ENCODE data around the gene ACAT1. TPM values are rescaled to one million over a fixed set of nuclear protein-coding genes. Genes with fewer than 3 reads are reported as not detected.

ACAT1 gene
- total and polyA plus RNA-seq, 10 donors: 33.8 to 106 (median 55.0) TPM

- H3K36me3 ChIP-seq: peaks cover 0 to 100% (median 62%) of the 10 kb centered on the region in 6 donors
Observed at GRCh38 chr11:108093128-108093904, 28.1 kb upstream of the ACAT1 start.

GRCh38 chr11:108097179-108097578 lies 24.2 kb upstream of the ACAT1 start:
- H3K4me1 ChIP-seq: no peaks in the 10 kb centered on the region
- WGBS, 5 donors: 93 to 98% (median 96%) methylated on average over 3 of the region's 3 CpGs
- no peak overlapping the region for H3K27ac ChIP-seq
- no peak overlapping the region for H3K4me3 ChIP-seq
- H3K27me3 ChIP-seq (replicated peaks in 1 of 7): no peaks in the 10 kb centered on the region
- peaks cover 0 to 100% (median 75%) of the 10 kb centered on the region in 6 donors for H3K36me3 ChIP-seq
- no peaks in the 10 kb centered on the region for H3K9me3 ChIP-seq
- no peak for TF ChIP-seq CTCF (IDR thresholded peaks at IDR 0.05 in 8 of 11, conservative IDR thresholded peaks at IDR 0.05 in 3 of 11)
- no peak for TF ChIP-seq POLR2A (IDR thresholded peaks at IDR 0.05)
- no peak for TF ChIP-seq POLR2AphosphoS5 (IDR thresholded peaks at IDR 0.05)
- no peak for DNase-seq
- intact Hi-C loops (cut with DNase I; ENCODE audit: low total_unique reads): no loop called here

More at GRCh38 chr11:108093128-108093904, 28.1 kb upstream of the ACAT1 start:
- H3K4me1 ChIP-seq: no peaks in the 10 kb centered on the region
- DNase-seq: no peak
- H3K27ac ChIP-seq: no peak overlapping the region
- no peak for TF ChIP-seq POLR2A (IDR thresholded peaks at IDR 0.05)
- no peak for TF ChIP-seq POLR2AphosphoS5 (IDR thresholded peaks at IDR 0.05)
- TF ChIP-seq CTCF (IDR thresholded peaks at IDR 0.05 in 8 of 11, conservative IDR thresholded peaks at IDR 0.05 in 3 of 11): no peak
- H3K9me3 ChIP-seq: no peaks in the 10 kb centered on the region
- intact Hi-C loops (cut with DNase I; ENCODE audit: low total_unique reads): no loop called here
- 96 to 97% (median 96%) methylated on average over 4 of the region's 4 CpGs for whole genome bisulfite sequencing, 5 donors
- no peak overlapping the region for H3K4me3 ChIP-seq
- no peaks in the 10 kb centered on the region for H3K27me3 ChIP-seq (replicated peaks in 1 of 7)

- intact Hi-C loops (cut with DNase I; ENCODE audit: low total_unique reads): no loop called here
- H3K4me1 ChIP-seq: no peaks in the 10 kb centered on the region
- WGBS, 5 donors: 88 to 98% (median 92%) methylated on average over 1 of the region's 1 CpG
- no peaks in the 10 kb centered on the region for H3K27me3 ChIP-seq (replicated peaks in 1 of 7)
- DNase-seq: no peak
- TF ChIP-seq CTCF (IDR thresholded peaks at IDR 0.05 in 8 of 11, conservative IDR thresholded peaks at IDR 0.05 in 3 of 11) (no peak), POLR2AphosphoS5 (IDR thresholded peaks at IDR 0.05) (no peak), POLR2A (IDR thresholded peaks at IDR 0.05) (no peak)
- H3K9me3 ChIP-seq: no peaks in the 10 kb centered on the region
- H3K27ac ChIP-seq: no peak overlapping the region
- H3K36me3 ChIP-seq: peaks cover 0 to 100% (median 66%) of the 10 kb centered on the region in 6 donors
- no peak overlapping the region for H3K4me3 ChIP-seq
Observed at GRCh38 chr11:108101090-108101775, 20.1 kb upstream of the ACAT1 start.

- H3K27ac ChIP-seq: no peak overlapping the region
- TF ChIP-seq CTCF (IDR thresholded peaks at IDR 0.05 in 8 of 11, conservative IDR thresholded peaks at IDR 0.05 in 3 of 11) (no peak), POLR2AphosphoS5 (IDR thresholded peaks at IDR 0.05) (no peak), POLR2A (IDR thresholded peaks at IDR 0.05) (no peak)
- H3K9me3 ChIP-seq: no peaks in the 10 kb centered on the region
- DNase-seq: no peak
- peaks cover 0 to 35% (median 0%) of the 10 kb centered on the region in 6 donors for H3K36me3 ChIP-seq
- no peak overlapping the region for H3K4me3 ChIP-seq
- intact Hi-C loops (cut with DNase I; ENCODE audit: low total_unique reads): loop anchor here (10.0 kb wide), 1 partner anchor 544 kb away; no protein-coding TSS in a partner anchor
- WGBS, 5 donors: 91 to 98% (median 91%) methylated on average over 4 of the region's 4 CpGs
- no peaks in the 10 kb centered on the region for H3K27me3 ChIP-seq (replicated peaks in 1 of 7)
- peaks cover 0 to 7% (median 5%) of the 10 kb centered on the region in 6 donors for H3K4me1 ChIP-seq
Observed at GRCh38 chr11:108111126-108111525, 10.2 kb upstream of the ACAT1 start.
